ENCODE data around the gene IGF2BP2.

Gene IGF2BP2

DNA sequence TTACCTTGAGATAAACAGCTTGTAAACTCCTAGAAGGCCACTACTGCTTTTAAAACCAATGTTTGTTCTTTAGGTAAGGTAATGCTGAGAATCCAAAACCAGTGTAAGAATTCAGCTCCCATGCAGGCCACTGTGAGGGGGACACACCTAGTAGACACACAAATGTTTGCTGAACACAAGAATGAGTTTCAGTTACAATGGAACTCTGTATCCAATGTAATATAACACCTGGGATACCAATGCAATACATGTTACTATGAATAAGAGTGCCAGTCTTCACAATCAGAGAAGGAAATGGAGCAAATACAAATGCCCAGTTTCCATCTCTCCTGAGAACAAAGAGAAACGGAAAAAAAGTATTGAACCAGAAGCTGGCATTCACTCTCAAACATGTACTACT is 65.9 kb downstream of the IGF2BP2 start:
- no peak; the same call in 2 of the 3 replicates for ATAC-seq
- TF ChIP-seq CSDC2 (CRISPR knock-in tag; IDR thresholded peaks at IDR 0.05) (no peak), ZFP3 (CRISPR knock-in tag; IDR thresholded peaks at IDR 0.05) (no peak), TCF4 (CRISPR knock-in tag; IDR thresholded peaks at IDR 0.05; ENCODE audit: borderline replicate concordance) (no peak), ESRRG (CRISPR knock-in tag; IDR thresholded peaks at IDR 0.05) (no peak)
- TF ChIP-seq, protein P1, sequence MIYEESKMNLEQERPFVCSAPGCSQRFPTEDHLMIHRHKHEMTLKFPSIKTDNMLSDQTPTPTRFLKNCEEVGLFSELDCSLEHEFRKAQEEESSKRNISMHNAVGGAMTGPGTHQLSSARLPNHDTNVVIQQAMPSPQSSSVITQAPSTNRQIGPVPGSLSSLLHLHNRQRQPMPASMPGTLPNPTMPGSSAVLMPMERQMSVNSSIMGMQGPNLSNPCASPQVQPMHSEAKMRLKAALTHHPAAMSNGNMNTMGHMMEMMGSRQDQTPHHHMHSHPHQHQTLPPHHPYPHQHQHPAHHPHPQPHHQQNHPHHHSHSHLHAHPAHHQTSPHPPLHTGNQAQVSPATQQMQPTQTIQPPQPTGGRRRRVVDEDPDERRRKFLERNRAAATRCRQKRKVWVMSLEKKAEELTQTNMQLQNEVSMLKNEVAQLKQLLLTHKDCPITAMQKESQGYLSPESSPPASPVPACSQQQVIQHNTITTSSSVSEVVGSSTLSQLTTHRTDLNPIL (CRISPR knock-in tag; IDR thresholded peaks at IDR 0.05; ENCODE audit: low read depth) = no peak

DNA sequence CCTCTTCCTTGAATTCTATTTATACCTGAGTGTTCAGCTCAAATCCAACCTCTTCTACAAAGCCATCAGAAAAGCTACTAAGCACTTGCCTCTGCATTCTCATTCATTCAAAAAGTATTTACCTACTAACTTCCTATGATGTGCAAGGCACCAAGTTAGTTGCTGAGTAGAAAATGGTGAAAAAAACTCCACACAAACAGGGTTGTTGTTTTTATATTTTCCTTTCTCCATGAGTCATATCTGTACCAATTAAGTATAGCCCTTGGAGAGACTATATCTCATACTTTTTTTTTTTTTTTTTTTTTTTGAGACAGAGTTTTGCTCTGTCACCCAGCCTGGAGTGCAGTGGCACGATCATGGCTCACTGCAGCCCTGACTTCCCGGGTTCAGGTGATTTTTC is 67.7 kb downstream of the IGF2BP2 start:
- TF ChIP-seq TOX (CRISPR knock-in tag; IDR thresholded peaks at IDR 0.05; ENCODE audit: borderline replicate concordance) = no peak
- TF ChIP-seq ESRRG (CRISPR knock-in tag; IDR thresholded peaks at IDR 0.05) = no peak
- no peak for TF ChIP-seq PPARA (CRISPR knock-in tag; IDR thresholded peaks at IDR 0.05; ENCODE audit: borderline replicate concordance)
- TF ChIP-seq ZFP30 (CRISPR knock-in tag; IDR thresholded peaks at IDR 0.05) = no peak
- no peak for TF ChIP-seq RARB (CRISPR knock-in tag; IDR thresholded peaks at IDR 0.05)
- no peak for TF ChIP-seq ZNF70 (CRISPR knock-in tag; IDR thresholded peaks at IDR 0.05)
- no peak for TF ChIP-seq TCF4 (CRISPR knock-in tag; IDR thresholded peaks at IDR 0.05; ENCODE audit: borderline replicate concordance)
- no peak for TF ChIP-seq CSDC2 (CRISPR knock-in tag; IDR thresholded peaks at IDR 0.05)
- no peak for TF ChIP-seq ARNTL (CRISPR knock-in tag; IDR thresholded peaks at IDR 0.05; ENCODE audit: borderline replicate concordance, low read depth)
- no peak for TF ChIP-seq GLIS3 (CRISPR knock-in tag; IDR thresholded peaks at IDR 0.05)
- ATAC-seq = no peak

DNA sequence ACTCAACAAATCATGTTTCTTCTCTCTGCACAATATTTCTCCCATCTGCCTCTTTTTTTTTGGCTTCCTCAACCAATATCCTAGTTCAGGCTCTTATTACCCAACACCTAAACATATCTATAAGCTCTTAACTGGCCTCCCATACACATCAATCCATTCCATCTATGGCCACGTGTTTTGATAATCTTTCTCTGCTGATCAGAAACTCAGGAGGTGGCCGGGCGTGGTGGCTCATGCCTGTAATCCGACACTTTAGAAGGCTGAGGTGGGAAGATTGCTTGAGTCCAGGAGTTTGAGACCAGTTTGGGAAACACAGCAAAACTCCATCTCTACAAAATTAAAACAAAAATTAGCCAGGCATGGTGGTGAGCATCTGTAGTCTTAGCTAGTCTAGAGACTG is 68.4 kb downstream of the IGF2BP2 start:
- ATAC-seq = no peak
- TF ChIP-seq, protein P2, sequence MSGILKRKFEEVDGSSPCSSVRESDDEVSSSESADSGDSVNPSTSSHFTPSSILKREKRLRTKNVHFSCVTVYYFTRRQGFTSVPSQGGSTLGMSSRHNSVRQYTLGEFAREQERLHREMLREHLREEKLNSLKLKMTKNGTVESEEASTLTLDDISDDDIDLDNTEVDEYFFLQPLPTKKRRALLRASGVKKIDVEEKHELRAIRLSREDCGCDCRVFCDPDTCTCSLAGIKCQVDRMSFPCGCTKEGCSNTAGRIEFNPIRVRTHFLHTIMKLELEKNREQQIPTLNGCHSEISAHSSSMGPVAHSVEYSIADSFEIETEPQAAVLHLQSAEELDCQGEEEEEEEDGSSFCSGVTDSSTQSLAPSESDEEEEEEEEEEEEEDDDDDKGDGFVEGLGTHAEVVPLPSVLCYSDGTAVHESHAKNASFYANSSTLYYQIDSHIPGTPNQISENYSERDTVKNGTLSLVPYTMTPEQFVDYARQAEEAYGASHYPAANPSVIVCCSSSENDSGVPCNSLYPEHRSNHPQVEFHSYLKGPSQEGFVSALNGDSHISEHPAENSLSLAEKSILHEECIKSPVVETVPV (CRISPR knock-in tag; IDR thresholded peaks at IDR 0.05) = no peak
- TF ChIP-seq, protein P3, sequence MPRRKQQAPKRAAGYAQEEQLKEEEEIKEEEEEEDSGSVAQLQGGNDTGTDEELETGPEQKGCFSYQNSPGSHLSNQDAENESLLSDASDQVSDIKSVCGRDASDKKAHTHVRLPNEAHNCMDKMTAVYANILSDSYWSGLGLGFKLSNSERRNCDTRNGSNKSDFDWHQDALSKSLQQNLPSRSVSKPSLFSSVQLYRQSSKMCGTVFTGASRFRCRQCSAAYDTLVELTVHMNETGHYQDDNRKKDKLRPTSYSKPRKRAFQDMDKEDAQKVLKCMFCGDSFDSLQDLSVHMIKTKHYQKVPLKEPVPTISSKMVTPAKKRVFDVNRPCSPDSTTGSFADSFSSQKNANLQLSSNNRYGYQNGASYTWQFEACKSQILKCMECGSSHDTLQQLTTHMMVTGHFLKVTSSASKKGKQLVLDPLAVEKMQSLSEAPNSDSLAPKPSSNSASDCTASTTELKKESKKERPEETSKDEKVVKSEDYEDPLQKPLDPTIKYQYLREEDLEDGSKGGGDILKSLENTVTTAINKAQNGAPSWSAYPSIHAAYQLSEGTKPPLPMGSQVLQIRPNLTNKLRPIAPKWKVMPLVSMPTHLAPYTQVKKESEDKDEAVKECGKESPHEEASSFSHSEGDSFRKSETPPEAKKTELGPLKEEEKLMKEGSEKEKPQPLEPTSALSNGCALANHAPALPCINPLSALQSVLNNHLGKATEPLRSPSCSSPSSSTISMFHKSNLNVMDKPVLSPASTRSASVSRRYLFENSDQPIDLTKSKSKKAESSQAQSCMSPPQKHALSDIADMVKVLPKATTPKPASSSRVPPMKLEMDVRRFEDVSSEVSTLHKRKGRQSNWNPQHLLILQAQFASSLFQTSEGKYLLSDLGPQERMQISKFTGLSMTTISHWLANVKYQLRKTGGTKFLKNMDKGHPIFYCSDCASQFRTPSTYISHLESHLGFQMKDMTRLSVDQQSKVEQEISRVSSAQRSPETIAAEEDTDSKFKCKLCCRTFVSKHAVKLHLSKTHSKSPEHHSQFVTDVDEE (CRISPR knock-in tag; IDR thresholded peaks at IDR 0.05) = no peak
- TF ChIP-seq ESRRG (CRISPR knock-in tag; IDR thresholded peaks at IDR 0.05) = no peak
- TF ChIP-seq ZNF70 (CRISPR knock-in tag; IDR thresholded peaks at IDR 0.05) = no peak
- no peak for TF ChIP-seq BACH2 (CRISPR knock-in tag; IDR thresholded peaks at IDR 0.05; ENCODE audit: borderline replicate concordance)
- TF ChIP-seq ZNF565 (CRISPR knock-in tag; conservative IDR thresholded peaks at IDR 0.05; ENCODE audit: low read depth) = no peak
- no peak for TF ChIP-seq ZC3H10 (CRISPR knock-in tag; IDR thresholded peaks at IDR 0.05)
- no peak for TF ChIP-seq CSDC2 (CRISPR knock-in tag; IDR thresholded peaks at IDR 0.05)
- TF ChIP-seq, protein P4, sequence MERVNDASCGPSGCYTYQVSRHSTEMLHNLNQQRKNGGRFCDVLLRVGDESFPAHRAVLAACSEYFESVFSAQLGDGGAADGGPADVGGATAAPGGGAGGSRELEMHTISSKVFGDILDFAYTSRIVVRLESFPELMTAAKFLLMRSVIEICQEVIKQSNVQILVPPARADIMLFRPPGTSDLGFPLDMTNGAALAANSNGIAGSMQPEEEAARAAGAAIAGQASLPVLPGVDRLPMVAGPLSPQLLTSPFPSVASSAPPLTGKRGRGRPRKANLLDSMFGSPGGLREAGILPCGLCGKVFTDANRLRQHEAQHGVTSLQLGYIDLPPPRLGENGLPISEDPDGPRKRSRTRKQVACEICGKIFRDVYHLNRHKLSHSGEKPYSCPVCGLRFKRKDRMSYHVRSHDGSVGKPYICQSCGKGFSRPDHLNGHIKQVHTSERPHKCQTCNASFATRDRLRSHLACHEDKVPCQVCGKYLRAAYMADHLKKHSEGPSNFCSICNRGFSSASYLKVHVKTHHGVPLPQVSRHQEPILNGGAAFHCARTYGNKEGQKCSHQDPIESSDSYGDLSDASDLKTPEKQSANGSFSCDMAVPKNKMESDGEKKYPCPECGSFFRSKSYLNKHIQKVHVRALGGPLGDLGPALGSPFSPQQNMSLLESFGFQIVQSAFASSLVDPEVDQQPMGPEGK (CRISPR knock-in tag; IDR thresholded peaks at IDR 0.05; ENCODE audit: borderline replicate concordance) = no peak
- no peak for TF ChIP-seq ARNTL (CRISPR knock-in tag; IDR thresholded peaks at IDR 0.05; ENCODE audit: borderline replicate concordance, low read depth)
- TF ChIP-seq PPARA (CRISPR knock-in tag; IDR thresholded peaks at IDR 0.05; ENCODE audit: borderline replicate concordance) = no peak
- no peak for TF ChIP-seq ZNF8 (CRISPR knock-in tag; IDR thresholded peaks at IDR 0.05)
- no peak for TF ChIP-seq TCF4 (CRISPR knock-in tag; IDR thresholded peaks at IDR 0.05; ENCODE audit: borderline replicate concordance)
- TF ChIP-seq OSR1 (CRISPR knock-in tag; IDR thresholded peaks at IDR 0.05) = no peak
- no peak for TF ChIP-seq GLIS3 (CRISPR knock-in tag; IDR thresholded peaks at IDR 0.05)
- TF ChIP-seq RARB (CRISPR knock-in tag; IDR thresholded peaks at IDR 0.05) = no peak
- TF ChIP-seq, protein P5, sequence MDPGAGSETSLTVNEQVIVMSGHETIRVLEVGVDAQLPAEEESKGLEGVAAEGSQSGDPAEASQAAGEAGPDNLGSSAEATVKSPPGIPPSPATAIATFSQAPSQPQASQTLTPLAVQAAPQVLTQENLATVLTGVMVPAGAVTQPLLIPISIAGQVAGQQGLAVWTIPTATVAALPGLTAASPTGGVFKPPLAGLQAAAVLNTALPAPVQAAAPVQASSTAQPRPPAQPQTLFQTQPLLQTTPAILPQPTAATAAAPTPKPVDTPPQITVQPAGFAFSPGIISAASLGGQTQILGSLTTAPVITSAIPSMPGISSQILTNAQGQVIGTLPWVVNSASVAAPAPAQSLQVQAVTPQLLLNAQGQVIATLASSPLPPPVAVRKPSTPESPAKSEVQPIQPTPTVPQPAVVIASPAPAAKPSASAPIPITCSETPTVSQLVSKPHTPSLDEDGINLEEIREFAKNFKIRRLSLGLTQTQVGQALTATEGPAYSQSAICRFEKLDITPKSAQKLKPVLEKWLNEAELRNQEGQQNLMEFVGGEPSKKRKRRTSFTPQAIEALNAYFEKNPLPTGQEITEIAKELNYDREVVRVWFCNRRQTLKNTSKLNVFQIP (CRISPR knock-in tag; IDR thresholded peaks at IDR 0.05; ENCODE audit: borderline replicate concordance, low read depth) = no peak
- TF ChIP-seq, protein P1 (CRISPR knock-in tag; IDR thresholded peaks at IDR 0.05; ENCODE audit: low read depth) = no peak

All from SK-N-SH treated with all-trans-retinoic acid at 6 μM for 48 hours (cell line).